Coronary artery (tissue), 2 donors: Measurements from ENCODE around the gene RTN4IP1.
"Not testable (repeated sequence)": the region's sequence is repeated elsewhere in the genome, so short reads cannot be mapped to it uniquely, and the experiment has no call there.

Experiments used
- DNase-seq: peaks from one replicate; pipeline ENCODE4 v3.0.0-alpha.2; 2017; ENCODE audit warnings: low spot score
- H3K27ac ChIP-seq, 2 donors: fragments of 200-600 bp; sonication (generic); one replicate each; pipeline ENCODE4 v1.5.1; 2016 to 2019
- H3K4me3 ChIP-seq: fragments of 200-600 bp; sonication (generic); 2 replicates; pipeline ENCODE4 v1.5.1; 2016; ENCODE audit warnings: mild to moderate bottlenecking, moderate library complexity
- TF ChIP-seq, protein P1 (sequence below): fragments of 200-600 bp; sonication (generic); IDR thresholded peaks from one replicate; pipeline ENCODE4 v1.5.1; 2019; ENCODE audit warnings: antibody characterized with exemption

The RTN4IP1 gene

GRCh38 chr6:106569428-106569827 lies 59.9 kb downstream of the RTN4IP1 start:
- no peak overlapping the region for H3K4me3 ChIP-seq
- TF ChIP-seq, protein P1, sequence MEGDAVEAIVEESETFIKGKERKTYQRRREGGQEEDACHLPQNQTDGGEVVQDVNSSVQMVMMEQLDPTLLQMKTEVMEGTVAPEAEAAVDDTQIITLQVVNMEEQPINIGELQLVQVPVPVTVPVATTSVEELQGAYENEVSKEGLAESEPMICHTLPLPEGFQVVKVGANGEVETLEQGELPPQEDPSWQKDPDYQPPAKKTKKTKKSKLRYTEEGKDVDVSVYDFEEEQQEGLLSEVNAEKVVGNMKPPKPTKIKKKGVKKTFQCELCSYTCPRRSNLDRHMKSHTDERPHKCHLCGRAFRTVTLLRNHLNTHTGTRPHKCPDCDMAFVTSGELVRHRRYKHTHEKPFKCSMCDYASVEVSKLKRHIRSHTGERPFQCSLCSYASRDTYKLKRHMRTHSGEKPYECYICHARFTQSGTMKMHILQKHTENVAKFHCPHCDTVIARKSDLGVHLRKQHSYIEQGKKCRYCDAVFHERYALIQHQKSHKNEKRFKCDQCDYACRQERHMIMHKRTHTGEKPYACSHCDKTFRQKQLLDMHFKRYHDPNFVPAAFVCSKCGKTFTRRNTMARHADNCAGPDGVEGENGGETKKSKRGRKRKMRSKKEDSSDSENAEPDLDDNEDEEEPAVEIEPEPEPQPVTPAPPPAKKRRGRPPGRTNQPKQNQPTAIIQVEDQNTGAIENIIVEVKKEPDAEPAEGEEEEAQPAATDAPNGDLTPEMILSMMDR, result no peak
- no peak for DNase-seq
- no peak overlapping the region for H3K27ac ChIP-seq

- Histone ChIP-seq H3K4me3 (no peak overlapping the region), H3K27ac (no peak overlapping the region)
- no peak for DNase-seq
- TF ChIP-seq, protein P1, result no peak
Measured at GRCh38 chr6:106568530-106568929, 60.8 kb downstream of the RTN4IP1 start.

DNA sequence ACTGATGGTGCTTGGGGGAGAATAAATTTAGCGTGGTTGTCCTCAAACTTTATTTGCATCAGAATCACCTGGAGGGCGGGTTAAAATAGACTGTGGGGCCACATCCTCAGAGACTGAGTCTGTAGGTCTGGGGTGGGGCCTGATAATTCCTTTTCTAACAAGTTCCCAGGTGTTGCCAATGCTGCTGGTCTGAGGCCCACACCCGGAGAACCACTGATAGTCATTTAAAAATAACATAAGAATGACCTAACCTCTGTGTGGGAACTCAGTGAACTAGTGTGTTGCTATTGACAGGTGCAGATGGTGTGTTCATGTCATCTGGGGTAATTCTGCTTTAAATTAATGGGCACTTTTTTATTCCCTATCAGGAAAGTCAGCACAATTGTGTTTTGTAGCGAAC lies 64.8 kb downstream of the RTN4IP1 start:
- Histone ChIP-seq H3K27ac (no peak overlapping the region), H3K4me3 (no peak overlapping the region)
- TF ChIP-seq, protein P1, result no peak
- no peak for DNase-seq

DNA sequence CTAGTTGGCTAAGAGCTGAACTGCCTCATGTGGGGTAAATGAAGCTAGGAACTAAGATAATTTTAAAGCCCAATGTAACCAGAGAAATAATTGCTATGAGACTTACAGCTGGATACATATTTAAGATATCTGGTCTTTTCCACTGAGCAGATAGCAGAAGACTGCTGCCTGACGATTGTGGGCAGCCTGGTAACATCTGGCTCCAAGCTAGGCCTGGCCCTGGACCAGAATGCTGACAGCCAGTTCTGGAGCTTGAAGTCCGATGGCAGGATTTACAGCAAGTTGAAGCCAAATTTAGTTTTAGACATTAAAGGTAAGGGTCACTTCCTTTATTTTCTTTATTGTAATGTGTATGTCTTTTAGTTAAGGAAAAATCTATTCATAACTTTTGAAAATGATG lies 65.7 kb downstream of the RTN4IP1 start:
- TF ChIP-seq, protein P1, result no peak
- Histone ChIP-seq H3K27ac (no peak overlapping the region), H3K4me3 (no peak overlapping the region)
- no peak for DNase-seq

- DNase-seq, result no peak
- Histone ChIP-seq H3K27ac (no peak overlapping the region), H3K4me3 (no peak overlapping the region)
- TF ChIP-seq, protein P1, result no peak
Measured at GRCh38 chr6:106561686-106562405, 67.5 kb downstream of the RTN4IP1 start.

- no peak overlapping the region for H3K4me3 ChIP-seq
- TF ChIP-seq, protein P1, result no peak
- no peak overlapping the region for H3K27ac ChIP-seq
- DNase-seq, result no peak
Measured at GRCh38 chr6:106560996-106561685, 68.2 kb downstream of the RTN4IP1 start.

DNA sequence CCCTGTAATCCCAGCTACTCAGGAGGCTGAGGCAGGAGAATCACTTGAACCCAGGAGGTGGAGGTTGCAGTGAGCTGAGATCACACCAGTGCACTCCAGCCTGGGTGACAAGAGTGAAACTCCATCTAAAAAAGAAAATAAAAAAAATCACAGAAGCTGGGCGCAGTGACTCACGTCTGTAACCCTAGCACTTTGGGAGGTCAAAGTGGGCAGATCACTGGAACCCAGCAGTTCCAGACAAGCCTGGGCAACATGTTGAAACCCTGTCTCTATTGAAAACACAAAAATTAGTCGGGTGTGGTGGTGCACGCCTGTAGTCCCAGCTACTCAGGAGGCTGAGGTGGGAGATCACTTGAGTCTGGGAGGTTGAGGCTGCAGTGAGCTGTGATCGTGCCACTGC lies 69.6 kb downstream of the RTN4IP1 start:
- not testable (repeated sequence) for DNase-seq, H3K4me3 ChIP-seq, H3K27ac ChIP-seq
